GM10266 (cell line): ENCODE measurements around the gene SETMAR.
"Not testable (repeated sequence)": the region's sequence is repeated elsewhere in the genome, so short reads cannot be mapped to it uniquely, and the experiment has no call there.

Experiments used
- DNase-seq: peaks from one replicate; pipeline ENCODE4 v3.0.0; 2012; ENCODE audit errors: extremely low spot score
- CTCF ChIP-seq: IDR thresholded peaks from 2 replicates; pipeline ENCODE4 v1.5.1; 2012; ENCODE audit warnings: mild to moderate bottlenecking, low read depth; ENCODE audit not compliant: control insufficient read depth, insufficient read depth; ENCODE audit errors: missing control alignments

SETMAR gene

DNA sequence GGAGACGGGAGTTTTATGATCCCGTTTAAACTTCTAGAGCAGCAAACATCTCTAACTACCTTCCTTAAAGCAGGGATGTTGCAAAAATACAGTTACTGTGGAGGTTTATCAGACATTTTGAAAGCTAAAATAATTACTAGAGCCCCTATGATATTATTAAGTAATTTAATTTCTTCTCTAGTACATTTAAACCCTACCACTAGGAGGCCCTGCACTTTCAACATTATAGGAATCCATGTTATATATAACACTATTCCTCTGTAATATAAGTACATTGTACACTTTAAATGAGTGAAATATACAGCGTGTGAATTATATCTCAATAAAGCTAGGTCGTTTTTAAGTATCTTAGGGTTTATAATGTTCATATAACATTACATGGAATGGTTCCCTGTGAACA, 11.5 kb downstream of the SETMAR start:
- DNase-seq = no peak
- peak; percentile 24 for TF ChIP-seq CTCF

DNA sequence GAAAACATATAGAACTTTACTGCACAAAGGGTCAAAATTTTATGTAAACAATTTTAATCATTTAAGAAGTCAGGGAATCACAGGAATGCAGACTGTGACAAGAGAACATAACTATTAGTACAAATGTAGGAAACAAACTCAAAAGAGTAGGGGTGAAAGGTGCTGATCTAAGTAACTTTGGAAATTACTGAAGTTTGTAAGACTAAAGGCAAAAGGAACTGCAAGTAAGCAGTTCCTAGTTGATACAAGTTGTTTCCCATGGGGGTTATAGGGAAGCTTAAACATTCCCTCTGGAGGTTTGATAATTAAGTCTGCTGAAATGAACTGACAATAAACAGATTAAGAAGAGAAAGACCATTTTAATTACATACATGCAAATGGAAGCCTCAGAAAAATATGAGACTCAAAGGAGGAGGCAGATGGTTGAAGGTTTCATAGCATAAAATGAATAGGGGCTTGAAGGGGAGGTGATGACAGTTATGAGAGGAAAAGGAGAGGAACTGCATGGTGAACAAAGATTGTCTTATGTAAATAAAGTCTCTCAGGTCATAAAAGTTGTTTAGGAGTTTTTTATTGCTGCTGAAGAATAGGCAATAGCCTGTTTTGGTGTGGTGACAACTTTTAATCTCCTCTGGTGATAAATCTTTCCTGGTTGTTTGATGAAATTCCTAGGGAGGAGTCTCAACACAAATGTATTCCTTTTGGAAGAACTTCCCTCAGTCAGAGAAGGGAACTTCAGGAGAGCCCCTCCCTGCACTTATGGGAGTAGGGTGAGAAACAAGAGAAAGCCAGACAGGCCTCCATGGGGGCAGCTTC, 17.1 kb downstream of the SETMAR start:
- no peak for DNase-seq
- TF ChIP-seq CTCF = no peak

GRCh38 chr3:4321732-4322131, 18.6 kb downstream of the SETMAR start:
- TF ChIP-seq CTCF = no peak

GRCh38 chr3:4322635-4323034, 19.5 kb downstream of the SETMAR start:
- no peak for TF ChIP-seq CTCF
- no peak for DNase-seq

More at GRCh38 chr3:4321732-4322131, 18.6 kb downstream of the SETMAR start:
- DNase-seq = no peak

GRCh38 chr3:4323246-4324027, 20.3 kb downstream of the SETMAR start:
- DNase-seq = no peak
- no peak for TF ChIP-seq CTCF

GRCh38 chr3:4326868-4327267, 23.7 kb downstream of the SETMAR start:
- no peak for DNase-seq
- TF ChIP-seq CTCF = no peak

- not testable (repeated sequence) for DNase-seq
Observed at GRCh38 chr3:4329806-4330205, 26.6 kb downstream of the SETMAR start.
